A549 (cell line): ENCODE data around the gene ADARB1. TPM values are rescaled to one million over a fixed set of nuclear protein-coding genes. Genes with fewer than 3 reads are reported as not detected.

ENCODE experiments used
- ATAC-seq, 2 experiments: fragments of 200-7000 bp in 1 of 2; fragments of >200 bp in 1 of 2; cut with Nextera tagmentation in 1 of 2; cut with Tn5 transposase in 1 of 2; 3 replicates each; pipeline versions ENCODE4 v1.8.0 to v1.9.1; 2018 to 2020; ENCODE audit warnings: mild to moderate bottlenecking in 1 of 2, moderate library complexity in 1 of 2
- CTCF ChIA-PET: fragments of 300-600 bp; sonication (Branson Sonifier 250); formaldehyde crosslinking; extraction: SDS; loops from one replicate; lab custom pipeline; 2021; ENCODE audit warnings: antibody characterized with exemption, inconsistent platforms; lab: Yijun Ruan, JAX
- POLR2A ChIA-PET: fragments of 350-600 bp; formaldehyde crosslinking; extraction: SDS; loops from one replicate; lab custom pipeline; 2021; ENCODE audit warnings: antibody characterized with exemption, inconsistent platforms; lab: Yijun Ruan, JAX
- DNase-seq, 2 experiments: peaks; one replicate each; pipeline versions ENCODE4 v3.0.0 to v3.0.0-alpha.2; 2011 to 2016; ENCODE audit warnings: low read depth in 1 of 2, low spot score in 1 of 2
- FAIRE-seq: peaks from 2 replicates; lab custom pipeline; 2011; peaks lifted over from hg19 to GRCh38; lab: Jason Lieb, UNC
- H3K27ac ChIP-seq, 2 experiments: fragments of >200 bp; sonication (Bioruptor Twin); formaldehyde crosslinking; 3 replicates each; pipeline ENCODE4 v1.5.1; 2016 to 2017
- H3K4me1 ChIP-seq: fragments of >200 bp; sonication (Bioruptor Twin); formaldehyde crosslinking; 3 replicates; pipeline ENCODE4 v1.6.1; 2016
- H3K4me2 ChIP-seq: fragments of >200 bp; sonication (Bioruptor Twin); formaldehyde crosslinking; 3 replicates; pipeline ENCODE4 v1.6.1; 2016
- H3K4me3 ChIP-seq: fragments of >200 bp; sonication (Bioruptor Twin); formaldehyde crosslinking; 3 replicates; pipeline ENCODE4 v1.5.1; 2016
- H3K9me3 ChIP-seq: fragments of >200 bp; sonication (Bioruptor Twin); formaldehyde crosslinking; 3 replicates; pipeline ENCODE4 v1.6.1; 2016
- CBX2 ChIP-seq: fragments of 200-600 bp; sonication (generic); IDR thresholded peaks from 2 replicates; pipeline ENCODE4 v1.6.1; 2016; ENCODE audit warnings: low read depth, mild to moderate bottlenecking, borderline replicate concordance
- CEBPB ChIP-seq, 2 experiments: fragments of >200 bp in 1 of 2; sonication (Bioruptor Twin) in 1 of 2; formaldehyde crosslinking in 1 of 2; IDR thresholded peaks; 2 replicates each; pipeline ENCODE4 v1.6.1; 2012 to 2016
- CHD4 ChIP-seq: fragments of 200-600 bp; sonication (generic); IDR thresholded peaks from 2 replicates; pipeline ENCODE4 v1.6.1; 2016; ENCODE audit warnings: antibody characterized with exemption, mild to moderate bottlenecking, borderline replicate concordance
- EHF ChIP-seq: fragments of 250-450 bp; sonication (Bioruptor Pico); IDR thresholded peaks from 2 replicates; pipeline ENCODE4 v1.5.0; 2020; ENCODE audit warnings: mild to moderate bottlenecking
- EHMT2 ChIP-seq: fragments of 200-600 bp; sonication (generic); IDR thresholded peaks from 2 replicates; pipeline ENCODE4 v1.6.1; 2016; ENCODE audit warnings: antibody characterized with exemption, low read depth, mild to moderate bottlenecking, moderate library complexity
- EP300 ChIP-seq, 2 experiments: fragments of >200 bp; sonication (Bioruptor Twin); formaldehyde crosslinking; IDR thresholded peaks; 2 replicates in 1 of 2; 3 replicates in 1 of 2; pipeline ENCODE4 v1.6.1; 2016 to 2017
- ESRRA ChIP-seq: fragments of 150-350 bp; IDR thresholded peaks from 2 replicates; pipeline ENCODE4 v1.6.1; 2014; ENCODE audit warnings: mild to moderate bottlenecking, low read length, borderline replicate concordance
- HEYL ChIP-seq: fragments of 250-450 bp; sonication (Bioruptor Pico); IDR thresholded peaks from 2 replicates; pipeline ENCODE4 v1.8.0; 2021; ENCODE audit warnings: mild to moderate bottlenecking, moderate library complexity
- HOXA7 ChIP-seq: fragments of 250-450 bp; sonication (Bioruptor Pico); IDR thresholded peaks from 2 replicates; pipeline ENCODE4 v1.5.0; 2020; ENCODE audit warnings: mild to moderate bottlenecking, moderate library complexity
- HOXB5 ChIP-seq: fragments of 250-450 bp; sonication (Bioruptor Pico); IDR thresholded peaks from 2 replicates; pipeline ENCODE4 v1.5.0; 2020; ENCODE audit warnings: mild to moderate bottlenecking, moderate library complexity
- KDM1A ChIP-seq: fragments of 200-600 bp; sonication (generic); IDR thresholded peaks from 2 replicates; pipeline ENCODE4 v1.6.1; 2016; ENCODE audit warnings: low read depth, mild to moderate bottlenecking
- NFE2L2 ChIP-seq: fragments of 150-350 bp; conservative IDR thresholded peaks from 2 replicates; pipeline ENCODE4 v1.6.1; 2014; ENCODE audit warnings: low read length
- NPAS2 ChIP-seq: fragments of 250-450 bp; sonication (Bioruptor Pico); IDR thresholded peaks from 2 replicates; pipeline ENCODE4 v1.8.0; 2022; ENCODE audit warnings: mild to moderate bottlenecking, moderate library complexity, borderline replicate concordance
- ZFP36 ChIP-seq: fragments of 450-650 bp; IDR thresholded peaks from 2 replicates; pipeline ENCODE4 v1.6.1; 2014; ENCODE audit warnings: borderline replicate concordance; ENCODE audit not compliant: partially characterized antibody
- ZNF302 ChIP-seq: fragments of 250-450 bp; sonication (Bioruptor Pico); IDR thresholded peaks from 2 replicates; pipeline ENCODE4 v1.9.0; 2021; ENCODE audit warnings: inconsistent platforms, mild to moderate bottlenecking, moderate library complexity
- ZSCAN20 ChIP-seq: fragments of 250-450 bp; sonication (Bioruptor Pico); IDR thresholded peaks from 2 replicates; pipeline ENCODE4 v1.8.0; 2022; ENCODE audit warnings: mild to moderate bottlenecking, moderate library complexity
- WGBS: methylation state at CpG from one replicate; pipeline ENCODE4 v1.1.6; 2017; ENCODE audit errors: missing lambda C conversion rate; 5-methylcytosine and 5-hydroxymethylcytosine counted together
- polyA plus RNA-seq, 4 experiments: library from polyadenylated mRNA; depleted of rRNA in 3 of 4; stranded (reverse); fragments of >200 nt; fragmentation: RNase III in 1 of 4; extraction: RNeasy Plus Mini Kit Qiagen cat#74134 plus additional on column Dnase treatment in 1 of 4; gene quantifications; 2 replicates in 3 of 4; 3 replicates in 1 of 4; pipeline ENCODE4 v1.2.3, GENCODE V29; 2011 to 2017
- TF ChIP-seq, protein P1 (sequence below): fragments of 450-650 bp; IDR thresholded peaks from 2 replicates; pipeline ENCODE4 v1.6.1; 2014; ENCODE audit warnings: antibody characterized with exemption
- TF ChIP-seq, protein P2 (sequence below): fragments of 200-600 bp; sonication (generic); IDR thresholded peaks from 2 replicates; pipeline ENCODE4 v1.6.1; 2016; ENCODE audit warnings: antibody characterized with exemption, mild to moderate bottlenecking, moderate library complexity
- TF ChIP-seq, protein P3 (sequence below): fragments of 250-450 bp; sonication (Bioruptor Pico); IDR thresholded peaks from 2 replicates; pipeline ENCODE4 v1.5.0; 2021; ENCODE audit warnings: mild to moderate bottlenecking, moderate library complexity, borderline replicate concordance
- TF ChIP-seq, protein P4 (sequence below): fragments of >200 bp; sonication (Bioruptor Twin); formaldehyde crosslinking; IDR thresholded peaks from 3 replicates; pipeline ENCODE4 v1.5.1; 2016

The ADARB1 gene
- polyA plus RNA-seq, 2 of the 4 experiments (the other 2 are of a cell fraction): 3.2 to 5.7 TPM

DNA sequence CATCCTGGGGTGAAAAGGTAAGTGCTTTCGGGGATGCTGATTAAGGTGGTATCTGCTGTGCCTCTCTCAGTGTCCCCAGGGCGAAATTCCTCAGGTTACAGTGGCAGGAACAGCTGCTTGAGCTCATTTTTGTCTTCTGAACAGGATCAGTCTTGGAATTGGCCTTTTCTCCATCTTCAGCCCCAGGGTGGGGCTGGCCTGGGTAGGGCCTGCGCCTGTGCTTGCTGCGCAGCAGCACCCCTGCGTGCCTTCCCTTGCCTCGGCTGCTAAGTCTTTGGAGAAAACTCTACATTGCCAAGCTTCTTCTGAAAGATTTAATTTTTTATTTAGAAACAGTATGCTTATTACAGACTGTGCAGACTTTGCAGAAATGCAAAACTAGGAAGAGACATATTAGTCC lies 41.7 kb downstream of the ADARB1 start:
- Histone ChIP-seq H3K27ac (no peak overlapping the region), H3K4me3 (no peak overlapping the region), H3K4me1 (no peaks in the 10 kb centered on the region), H3K9me3 (no peaks in the 10 kb centered on the region), H3K4me2 (no peak overlapping the region)
- FAIRE-seq (no peak), ATAC-seq (no peak), DNase-seq (no peak)
- TF ChIP-seq ZSCAN20 (CRISPR knock-in tag) (no peak), ZFP36 (no peak), EHF (CRISPR knock-in tag) (no peak), CHD4 (no peak), ESRRA (no peak), EP300 (IDR thresholded peaks at IDR 0.05) (no peak), KDM1A (no peak), HEYL (CRISPR knock-in tag) (no peak), HOXA7 (no peak), NPAS2 (CRISPR knock-in tag) (no peak), ZNF302 (CRISPR knock-in tag) (no peak), EHMT2 (no peak), CEBPB (IDR thresholded peaks at IDR 0.05) (no peak), CBX2 (no peak), NFE2L2 (no peak)
- TF ChIP-seq, protein P1, sequence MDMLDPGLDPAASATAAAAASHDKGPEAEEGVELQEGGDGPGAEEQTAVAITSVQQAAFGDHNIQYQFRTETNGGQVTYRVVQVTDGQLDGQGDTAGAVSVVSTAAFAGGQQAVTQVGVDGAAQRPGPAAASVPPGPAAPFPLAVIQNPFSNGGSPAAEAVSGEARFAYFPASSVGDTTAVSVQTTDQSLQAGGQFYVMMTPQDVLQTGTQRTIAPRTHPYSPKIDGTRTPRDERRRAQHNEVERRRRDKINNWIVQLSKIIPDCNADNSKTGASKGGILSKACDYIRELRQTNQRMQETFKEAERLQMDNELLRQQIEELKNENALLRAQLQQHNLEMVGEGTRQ: no peak
- TF ChIP-seq, protein P2, sequence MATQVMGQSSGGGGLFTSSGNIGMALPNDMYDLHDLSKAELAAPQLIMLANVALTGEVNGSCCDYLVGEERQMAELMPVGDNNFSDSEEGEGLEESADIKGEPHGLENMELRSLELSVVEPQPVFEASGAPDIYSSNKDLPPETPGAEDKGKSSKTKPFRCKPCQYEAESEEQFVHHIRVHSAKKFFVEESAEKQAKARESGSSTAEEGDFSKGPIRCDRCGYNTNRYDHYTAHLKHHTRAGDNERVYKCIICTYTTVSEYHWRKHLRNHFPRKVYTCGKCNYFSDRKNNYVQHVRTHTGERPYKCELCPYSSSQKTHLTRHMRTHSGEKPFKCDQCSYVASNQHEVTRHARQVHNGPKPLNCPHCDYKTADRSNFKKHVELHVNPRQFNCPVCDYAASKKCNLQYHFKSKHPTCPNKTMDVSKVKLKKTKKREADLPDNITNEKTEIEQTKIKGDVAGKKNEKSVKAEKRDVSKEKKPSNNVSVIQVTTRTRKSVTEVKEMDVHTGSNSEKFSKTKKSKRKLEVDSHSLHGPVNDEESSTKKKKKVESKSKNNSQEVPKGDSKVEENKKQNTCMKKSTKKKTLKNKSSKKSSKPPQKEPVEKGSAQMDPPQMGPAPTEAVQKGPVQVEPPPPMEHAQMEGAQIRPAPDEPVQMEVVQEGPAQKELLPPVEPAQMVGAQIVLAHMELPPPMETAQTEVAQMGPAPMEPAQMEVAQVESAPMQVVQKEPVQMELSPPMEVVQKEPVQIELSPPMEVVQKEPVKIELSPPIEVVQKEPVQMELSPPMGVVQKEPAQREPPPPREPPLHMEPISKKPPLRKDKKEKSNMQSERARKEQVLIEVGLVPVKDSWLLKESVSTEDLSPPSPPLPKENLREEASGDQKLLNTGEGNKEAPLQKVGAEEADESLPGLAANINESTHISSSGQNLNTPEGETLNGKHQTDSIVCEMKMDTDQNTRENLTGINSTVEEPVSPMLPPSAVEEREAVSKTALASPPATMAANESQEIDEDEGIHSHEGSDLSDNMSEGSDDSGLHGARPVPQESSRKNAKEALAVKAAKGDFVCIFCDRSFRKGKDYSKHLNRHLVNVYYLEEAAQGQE: no peak
- 76% methylated on average over 6 of the region's 6 CpGs for WGBS
- POLR2A ChIA-PET: no interaction called here
- CTCF ChIA-PET: interaction anchor here (1.6 to 3.4 kb wide), 3 partner anchors 13 to 17 kb away, joined by 6 to 11 read pairs (median 9); no protein-coding TSS in a partner anchor

DNA sequence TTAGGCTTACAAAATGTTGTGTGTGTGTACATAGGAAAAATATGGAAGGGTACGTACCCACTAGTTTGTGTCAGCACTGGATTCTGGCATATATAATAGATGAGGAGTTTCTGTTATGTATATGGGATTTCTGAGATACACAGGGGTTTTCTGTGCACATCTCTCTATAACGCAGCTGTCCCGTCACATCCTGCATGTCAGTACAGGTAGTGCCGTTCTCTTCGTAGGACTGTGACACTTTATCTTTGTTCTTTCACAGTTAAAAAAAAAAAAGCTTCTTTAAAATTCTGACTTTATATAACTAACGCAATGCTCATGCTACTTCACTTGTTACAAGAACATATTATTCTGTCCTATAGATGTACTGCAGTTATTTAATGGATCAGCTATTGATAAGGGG lies 42.9 kb downstream of the ADARB1 start:
- ChIA-PET POLR2A (no interaction called here), CTCF (interaction anchor here (1.0 to 2.2 kb wide), 6 partner anchors 11 to 167 kb away, joined by 3 to 10 read pairs (median 4); no protein-coding TSS in a partner anchor)
- WGBS: 92% methylated on average over 6 of the region's 6 CpGs
- no peak for DNase-seq
- Histone ChIP-seq H3K4me3 (no peak overlapping the region), H3K27ac (no peak overlapping the region), H3K4me1 (no peaks in the 10 kb centered on the region), H3K9me3 (no peaks in the 10 kb centered on the region), H3K4me2 (no peak overlapping the region)
- FAIRE-seq: no peak
- no peak for ATAC-seq
- TF ChIP-seq, protein P3, sequence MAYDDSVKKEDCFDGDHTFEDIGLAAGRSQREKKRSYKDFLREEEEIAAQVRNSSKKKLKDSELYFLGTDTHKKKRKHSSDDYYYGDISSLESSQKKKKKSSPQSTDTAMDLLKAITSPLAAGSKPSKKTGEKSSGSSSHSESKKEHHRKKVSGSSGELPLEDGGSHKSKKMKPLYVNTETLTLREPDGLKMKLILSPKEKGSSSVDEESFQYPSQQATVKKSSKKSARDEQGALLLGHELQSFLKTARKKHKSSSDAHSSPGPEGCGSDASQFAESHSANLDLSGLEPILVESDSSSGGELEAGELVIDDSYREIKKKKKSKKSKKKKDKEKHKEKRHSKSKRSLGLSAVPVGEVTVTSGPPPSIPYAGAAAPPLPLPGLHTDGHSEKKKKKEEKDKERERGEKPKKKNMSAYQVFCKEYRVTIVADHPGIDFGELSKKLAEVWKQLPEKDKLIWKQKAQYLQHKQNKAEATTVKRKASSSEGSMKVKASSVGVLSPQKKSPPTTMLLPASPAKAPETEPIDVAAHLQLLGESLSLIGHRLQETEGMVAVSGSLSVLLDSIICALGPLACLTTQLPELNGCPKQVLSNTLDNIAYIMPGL: no peak
- TF ChIP-seq CBX2 (no peak), HOXB5 (CRISPR knock-in tag) (no peak), ZNF302 (CRISPR knock-in tag) (no peak)
- TF ChIP-seq, protein P4, sequence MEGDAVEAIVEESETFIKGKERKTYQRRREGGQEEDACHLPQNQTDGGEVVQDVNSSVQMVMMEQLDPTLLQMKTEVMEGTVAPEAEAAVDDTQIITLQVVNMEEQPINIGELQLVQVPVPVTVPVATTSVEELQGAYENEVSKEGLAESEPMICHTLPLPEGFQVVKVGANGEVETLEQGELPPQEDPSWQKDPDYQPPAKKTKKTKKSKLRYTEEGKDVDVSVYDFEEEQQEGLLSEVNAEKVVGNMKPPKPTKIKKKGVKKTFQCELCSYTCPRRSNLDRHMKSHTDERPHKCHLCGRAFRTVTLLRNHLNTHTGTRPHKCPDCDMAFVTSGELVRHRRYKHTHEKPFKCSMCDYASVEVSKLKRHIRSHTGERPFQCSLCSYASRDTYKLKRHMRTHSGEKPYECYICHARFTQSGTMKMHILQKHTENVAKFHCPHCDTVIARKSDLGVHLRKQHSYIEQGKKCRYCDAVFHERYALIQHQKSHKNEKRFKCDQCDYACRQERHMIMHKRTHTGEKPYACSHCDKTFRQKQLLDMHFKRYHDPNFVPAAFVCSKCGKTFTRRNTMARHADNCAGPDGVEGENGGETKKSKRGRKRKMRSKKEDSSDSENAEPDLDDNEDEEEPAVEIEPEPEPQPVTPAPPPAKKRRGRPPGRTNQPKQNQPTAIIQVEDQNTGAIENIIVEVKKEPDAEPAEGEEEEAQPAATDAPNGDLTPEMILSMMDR: no peak
- TF ChIP-seq, protein P2: no peak
